ENCODE measurements around the gene MTHFR.
A peak's percentile ranks its signal among the peaks of the same experiment; 100 is the strongest.

The MTHFR gene

DNA sequence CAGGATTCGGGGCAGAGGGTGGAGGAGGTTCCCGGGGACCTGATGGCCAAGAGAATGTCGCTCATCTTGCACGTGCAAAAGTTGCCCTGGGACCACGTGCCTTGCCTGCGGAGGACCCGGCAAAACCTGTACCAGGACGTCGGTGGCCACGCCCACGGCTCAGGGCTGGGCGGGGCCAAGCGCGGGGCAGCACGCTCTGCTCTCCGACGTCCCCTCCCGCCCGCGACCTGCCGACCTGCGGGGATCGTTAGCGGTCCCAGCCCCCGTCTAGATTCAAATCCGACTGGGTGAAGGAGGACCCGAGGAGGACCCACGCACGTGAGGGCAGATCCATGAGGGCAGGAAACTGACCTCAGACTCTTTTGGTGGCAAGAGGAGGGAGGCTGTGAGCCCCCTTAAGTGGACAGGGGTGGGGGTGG lies 43.8 kb downstream of the MTHFR start, which contains the start of gene C1orf167:
C1orf167 (plus strand) TSS at position 206 of the 419 bp plus-strand sequence. CDS start 2,208 bp downstream, outside the sequence.
- CTCF ChIA-PET: no interaction called here
- TF ChIP-seq ZNF555 (tag by site-specific recombination; conservative IDR thresholded peaks at IDR 0.05) (no peak), SP2 (tag by site-specific recombination; IDR thresholded peaks at IDR 0.05) (0 out of 2 replicates have a peak, but pooled peaks have one; percentile 8), SP3 (tag by site-specific recombination; IDR thresholded peaks at IDR 0.05) (peak; percentile 37; the same call in 1 of the 2 replicates), KLF9 (tag by site-specific recombination; IDR thresholded peaks at IDR 0.05; ENCODE audit: low read depth) (peak; percentile 75), KLF16 (tag by site-specific recombination; IDR thresholded peaks at IDR 0.05) (no peak), REPIN1 (tag by site-specific recombination; IDR thresholded peaks at IDR 0.05; ENCODE audit: low read depth) (no peak), EGR2 (tag by site-specific recombination; IDR thresholded peaks at IDR 0.05; ENCODE audit: low read depth) (peak; percentile 29; the same call in 1 of the 2 replicates), ZFHX2 (tag by site-specific recombination; conservative IDR thresholded peaks at IDR 0.05) (peak; percentile 45; the same call in 1 of the 2 replicates), ZNF335 (tag by site-specific recombination; conservative IDR thresholded peaks at IDR 0.05) (peak; percentile 40; the same call in 1 of the 2 replicates), ZNF274 (IDR thresholded peaks at IDR 0.05; ENCODE audit: low read length) (no peak), ZNF274 (tag by site-specific recombination; IDR thresholded peaks at IDR 0.05; ENCODE audit: borderline replicate concordance) (no peak), ZBTB21 (tag by site-specific recombination; IDR thresholded peaks at IDR 0.05) (no peak)
- TF ChIP-seq, protein P1, sequence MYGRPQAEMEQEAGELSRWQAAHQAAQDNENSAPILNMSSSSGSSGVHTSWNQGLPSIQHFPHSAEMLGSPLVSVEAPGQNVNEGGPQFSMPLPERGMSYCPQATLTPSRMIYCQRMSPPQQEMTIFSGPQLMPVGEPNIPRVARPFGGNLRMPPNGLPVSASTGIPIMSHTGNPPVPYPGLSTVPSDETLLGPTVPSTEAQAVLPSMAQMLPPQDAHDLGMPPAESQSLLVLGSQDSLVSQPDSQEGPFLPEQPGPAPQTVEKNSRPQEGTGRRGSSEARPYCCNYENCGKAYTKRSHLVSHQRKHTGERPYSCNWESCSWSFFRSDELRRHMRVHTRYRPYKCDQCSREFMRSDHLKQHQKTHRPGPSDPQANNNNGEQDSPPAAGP (tag by site-specific recombination; IDR thresholded peaks at IDR 0.05): no peak
- TF ChIP-seq, protein P2, sequence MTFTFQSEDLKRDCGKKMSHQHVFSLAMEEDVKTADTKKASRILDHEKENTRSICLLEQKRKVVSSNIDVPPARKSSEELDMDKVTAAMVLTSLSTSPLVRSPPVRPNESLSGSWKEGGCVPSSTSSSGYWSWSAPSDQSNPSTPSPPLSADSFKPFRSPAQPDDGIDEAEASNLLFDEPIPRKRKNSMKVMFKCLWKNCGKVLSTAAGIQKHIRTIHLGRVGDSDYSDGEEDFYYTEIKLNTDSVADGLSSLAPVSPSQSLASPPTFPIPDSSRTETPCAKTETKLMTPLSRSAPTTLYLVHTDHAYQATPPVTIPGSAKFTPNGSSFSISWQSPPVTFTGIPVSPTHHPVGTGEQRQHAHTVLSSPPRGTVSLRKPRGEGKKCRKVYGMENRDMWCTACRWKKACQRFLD (tag by site-specific recombination; IDR thresholded peaks at IDR 0.05): no peak
- H3K4me1 ChIP-seq (ENCODE audit: control insufficient read depth, insufficient read depth, low read length): no peaks in the 10 kb centered on the region
- no peaks in the 10 kb centered on the region for H3K36me3 ChIP-seq (ENCODE audit: control insufficient read depth in 2 of 2, insufficient read depth in 1 of 2, low read length in 2 of 2)
- H3K27ac ChIP-seq (ENCODE audit: extremely low read depth, low read depth, low read length): no peak within 1 kb of the TSS
- POLR2A ChIA-PET: interaction anchor here (0.5 kb wide), 1 partner anchor 73 kb away, joined by 9 read pairs; no protein-coding TSS in a partner anchor
- H3K9me3 ChIP-seq (ENCODE audit: control insufficient read depth, insufficient read depth, low read depth, low read length): no peaks in the 10 kb centered on the region
- no peak within 1 kb of the TSS for H3K4me3 ChIP-seq (ENCODE audit: low read depth, low read length)

DNA sequence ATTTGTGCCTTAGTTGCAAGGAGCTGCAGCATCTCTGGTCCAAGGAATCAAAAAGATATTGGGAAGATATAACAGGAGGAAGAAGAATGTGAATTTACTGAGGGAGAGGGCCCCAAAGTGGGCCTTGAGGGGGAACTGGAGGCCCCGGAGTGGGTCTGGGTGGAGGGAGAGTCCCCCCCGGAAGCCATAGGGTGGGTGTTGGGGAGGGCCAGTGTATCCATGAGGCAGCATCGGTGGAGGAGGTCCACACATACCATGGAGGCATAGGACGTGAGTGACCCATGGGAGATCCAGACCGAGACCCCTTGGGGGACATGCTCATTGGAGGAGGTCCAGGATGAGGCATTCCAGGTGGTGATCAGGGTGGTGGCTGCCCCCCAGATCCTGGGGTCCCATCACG lies 44.5 kb downstream of the MTHFR start:
- POLR2A ChIA-PET: no interaction called here
- Histone ChIP-seq H3K36me3 (ENCODE audit: control insufficient read depth in 2 of 2, insufficient read depth in 1 of 2, low read length in 2 of 2) (no peaks in the 10 kb centered on the region), H3K4me3 (ENCODE audit: low read depth, low read length) (no peak overlapping the region), H3K4me1 (ENCODE audit: control insufficient read depth, insufficient read depth, low read length) (no peaks in the 10 kb centered on the region), H3K9me3 (ENCODE audit: control insufficient read depth, insufficient read depth, low read depth, low read length) (no peaks in the 10 kb centered on the region), H3K27ac (ENCODE audit: extremely low read depth, low read depth, low read length) (no peak overlapping the region)
- TF ChIP-seq ZFP37 (tag by site-specific recombination; IDR thresholded peaks at IDR 0.05): no peak
- TF ChIP-seq ZNF239 (tag by site-specific recombination; IDR thresholded peaks at IDR 0.05): no peak
- no peak for TF ChIP-seq ZNF677 (tag by site-specific recombination; IDR thresholded peaks at IDR 0.05)
- no peak for TF ChIP-seq ZBTB20 (tag by site-specific recombination; IDR thresholded peaks at IDR 0.05)
- TF ChIP-seq HOXC10 (CRISPR knock-in tag; IDR thresholded peaks at IDR 0.05): no peak
- TF ChIP-seq ZNF501 (tag by site-specific recombination; IDR thresholded peaks at IDR 0.05): no peak
- TF ChIP-seq, protein P3, sequence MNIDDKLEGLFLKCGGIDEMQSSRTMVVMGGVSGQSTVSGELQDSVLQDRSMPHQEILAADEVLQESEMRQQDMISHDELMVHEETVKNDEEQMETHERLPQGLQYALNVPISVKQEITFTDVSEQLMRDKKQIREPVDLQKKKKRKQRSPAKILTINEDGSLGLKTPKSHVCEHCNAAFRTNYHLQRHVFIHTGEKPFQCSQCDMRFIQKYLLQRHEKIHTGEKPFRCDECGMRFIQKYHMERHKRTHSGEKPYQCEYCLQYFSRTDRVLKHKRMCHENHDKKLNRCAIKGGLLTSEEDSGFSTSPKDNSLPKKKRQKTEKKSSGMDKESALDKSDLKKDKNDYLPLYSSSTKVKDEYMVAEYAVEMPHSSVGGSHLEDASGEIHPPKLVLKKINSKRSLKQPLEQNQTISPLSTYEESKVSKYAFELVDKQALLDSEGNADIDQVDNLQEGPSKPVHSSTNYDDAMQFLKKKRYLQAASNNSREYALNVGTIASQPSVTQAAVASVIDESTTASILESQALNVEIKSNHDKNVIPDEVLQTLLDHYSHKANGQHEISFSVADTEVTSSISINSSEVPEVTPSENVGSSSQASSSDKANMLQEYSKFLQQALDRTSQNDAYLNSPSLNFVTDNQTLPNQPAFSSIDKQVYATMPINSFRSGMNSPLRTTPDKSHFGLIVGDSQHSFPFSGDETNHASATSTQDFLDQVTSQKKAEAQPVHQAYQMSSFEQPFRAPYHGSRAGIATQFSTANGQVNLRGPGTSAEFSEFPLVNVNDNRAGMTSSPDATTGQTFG (tag by site-specific recombination; IDR thresholded peaks at IDR 0.05; ENCODE audit: borderline replicate concordance): no peak
- no peak for TF ChIP-seq ZNF521 (tag by site-specific recombination; IDR thresholded peaks at IDR 0.05)
- no peak for TF ChIP-seq ZNF211 (tag by site-specific recombination; IDR thresholded peaks at IDR 0.05; ENCODE audit: low read depth)
- no peak for TF ChIP-seq MZF1 (tag by site-specific recombination; IDR thresholded peaks at IDR 0.05; ENCODE audit: borderline replicate concordance)
- TF ChIP-seq ZBTB8A (tag by site-specific recombination; IDR thresholded peaks at IDR 0.05): no peak
- TF ChIP-seq ZNF596 (tag by site-specific recombination; IDR thresholded peaks at IDR 0.05): no peak
- no peak for TF ChIP-seq KLF8 (tag by site-specific recombination; IDR thresholded peaks at IDR 0.05)
- no peak for TF ChIP-seq ZFHX2 (tag by site-specific recombination; conservative IDR thresholded peaks at IDR 0.05)
- TF ChIP-seq GLIS1 (tag by site-specific recombination; IDR thresholded peaks at IDR 0.05): no peak
- CTCF ChIA-PET: no interaction called here

Measured in HEK293 (cell line).